Central memory CD8-positive, alpha-beta T cell (primary cell): ENCODE results near the gene ITGB5.
A peak's percentile ranks its signal among the peaks of the same experiment; 100 is the strongest.

Experiments used
- ATAC-seq: fragments of 150-1000 bp; cut with Tn5 transposase; replicated peaks from 2 replicates; pipeline ENCODE4 v1.10.0; 2022; ENCODE audit warnings: mild to moderate bottlenecking, moderate FRiP score, moderate number of reproducible peaks; ENCODE audit not compliant: poor library complexity, severe bottlenecking; ENCODE audit errors: extremely low read depth
- DNase-seq, 2 donors: peaks; one replicate each; pipeline ENCODE4 v3.0.0; 2021; ENCODE audit warnings: low spot score in 2 of 2
- H3K27ac Mint-ChIP-seq: one replicate; pipeline ENCODE4 v1.8.0; 2022; ENCODE audit warnings: low read depth, mild to moderate bottlenecking, moderate library complexity, mixed read lengths
- H3K27me3 Mint-ChIP-seq: one replicate; pipeline ENCODE4 v1.8.0; 2022; ENCODE audit warnings: mixed read lengths
- H3K36me3 Mint-ChIP-seq: one replicate; pipeline ENCODE4 v1.8.0; 2022; ENCODE audit warnings: mild to moderate bottlenecking, moderate library complexity, mixed read lengths; ENCODE audit not compliant: insufficient read depth
- H3K4me1 Mint-ChIP-seq: one replicate; pipeline ENCODE4 v1.8.0; 2022; ENCODE audit warnings: mixed read lengths
- H3K4me3 Mint-ChIP-seq: one replicate; pipeline ENCODE4 v1.8.0; 2022; ENCODE audit warnings: mild to moderate bottlenecking, moderate library complexity, mixed read lengths
- H3K9me3 Mint-ChIP-seq: one replicate; pipeline ENCODE4 v1.8.0; 2022; ENCODE audit warnings: mixed read lengths

ITGB5 gene

GRCh38 chr3:124886168-124887056 is 753 bp downstream of the ITGB5 start:
- no peak for DNase-seq
- H3K4me1 Mint-ChIP-seq: peaks cover 5% of the 10 kb centered on the region

GRCh38 chr3:124885466-124886167 is 1.5 kb downstream of the ITGB5 start:
- DNase-seq (no peak), ATAC-seq (no peak)
- Mint-ChIP-seq H3K27ac (no peak overlapping the region), H3K27me3 (peaks cover 67% of the 10 kb centered on the region), H3K9me3 (no peaks in the 10 kb centered on the region), H3K4me1 (peaks cover 5% of the 10 kb centered on the region), H3K36me3 (no peaks in the 10 kb centered on the region), H3K4me3 (peak overlapping the region; percentile 72)

More at GRCh38 chr3:124886168-124887056, 753 bp downstream of the ITGB5 start:
- Mint-ChIP-seq H3K9me3 (no peaks in the 10 kb centered on the region), H3K4me3 (peak overlapping the region; percentile 72), H3K27ac (no peak overlapping the region), H3K27me3 (peaks cover 71% of the 10 kb centered on the region), H3K36me3 (no peaks in the 10 kb centered on the region)
- peak; percentile 69 for ATAC-seq

- Mint-ChIP-seq H3K27me3 (peaks cover 60% of the 10 kb centered on the region), H3K4me3 (no peak overlapping the region), H3K9me3 (no peaks in the 10 kb centered on the region), H3K4me1 (peaks cover 5% of the 10 kb centered on the region), H3K36me3 (no peaks in the 10 kb centered on the region), H3K27ac (no peak overlapping the region)
- no peak for ATAC-seq
- no peak for DNase-seq
Measured at GRCh38 chr3:124884474-124885101, 2.6 kb downstream of the ITGB5 start.

- DNase-seq (no peak), ATAC-seq (no peak)
- Mint-ChIP-seq H3K9me3 (no peaks in the 10 kb centered on the region), H3K4me3 (no peak overlapping the region), H3K4me1 (peaks cover 9% of the 10 kb centered on the region), H3K27me3 (peaks cover 53% of the 10 kb centered on the region), H3K27ac (no peak overlapping the region), H3K36me3 (no peaks in the 10 kb centered on the region)
Measured at GRCh38 chr3:124883766-124884473, 3.2 kb downstream of the ITGB5 start.

GRCh38 chr3:124882816-124883747 is 4.1 kb downstream of the ITGB5 start:
- DNase-seq (no peak), ATAC-seq (no peak)
- no peak overlapping the region for H3K4me3 Mint-ChIP-seq
- no peaks in the 10 kb centered on the region for H3K36me3 Mint-ChIP-seq
- H3K27me3 Mint-ChIP-seq: peaks cover 44% of the 10 kb centered on the region
- H3K4me1 Mint-ChIP-seq: peaks cover 11% of the 10 kb centered on the region
- no peak overlapping the region for H3K27ac Mint-ChIP-seq
- no peaks in the 10 kb centered on the region for H3K9me3 Mint-ChIP-seq

- H3K27ac Mint-ChIP-seq: peak overlapping the region; percentile 4
- H3K36me3 Mint-ChIP-seq: no peaks in the 10 kb centered on the region
- H3K4me3 Mint-ChIP-seq: no peak overlapping the region
- no peaks in the 10 kb centered on the region for H3K9me3 Mint-ChIP-seq
- peaks cover 11% of the 10 kb centered on the region for H3K4me1 Mint-ChIP-seq
- DNase-seq (no peak), ATAC-seq (no peak)
- peaks cover 38% of the 10 kb centered on the region for H3K27me3 Mint-ChIP-seq
Measured at GRCh38 chr3:124881976-124882697, 5.0 kb downstream of the ITGB5 start.

- Mint-ChIP-seq H3K9me3 (no peaks in the 10 kb centered on the region), H3K27me3 (peaks cover 26% of the 10 kb centered on the region), H3K27ac (no peak overlapping the region), H3K4me3 (no peak overlapping the region), H3K4me1 (peaks cover 6% of the 10 kb centered on the region), H3K36me3 (no peaks in the 10 kb centered on the region)
- no peak for ATAC-seq
- DNase-seq: no peak
Measured at GRCh38 chr3:124879337-124879680, 7.9 kb downstream of the ITGB5 start.

GRCh38 chr3:124878561-124879336 is 8.4 kb downstream of the ITGB5 start:
- Mint-ChIP-seq H3K27ac (no peak overlapping the region), H3K4me3 (no peak overlapping the region), H3K27me3 (peaks cover 20% of the 10 kb centered on the region), H3K36me3 (no peaks in the 10 kb centered on the region), H3K4me1 (peaks cover 6% of the 10 kb centered on the region), H3K9me3 (no peaks in the 10 kb centered on the region)
- DNase-seq (no peak), ATAC-seq (no peak)

- Mint-ChIP-seq H3K27ac (no peak overlapping the region), H3K4me3 (no peak overlapping the region), H3K4me1 (peaks cover 6% of the 10 kb centered on the region), H3K9me3 (no peaks in the 10 kb centered on the region), H3K27me3 (peaks cover 12% of the 10 kb centered on the region), H3K36me3 (no peaks in the 10 kb centered on the region)
- DNase-seq: no peak
- ATAC-seq: no peak
Measured at GRCh38 chr3:124877674-124878073, 9.5 kb downstream of the ITGB5 start.

GRCh38 chr3:124876401-124876878 is 10.7 kb downstream of the ITGB5 start:
- H3K4me3 Mint-ChIP-seq: no peak overlapping the region
- DNase-seq (no peak), ATAC-seq (no peak)
- peaks cover 6% of the 10 kb centered on the region for H3K4me1 Mint-ChIP-seq
- H3K9me3 Mint-ChIP-seq: no peaks in the 10 kb centered on the region
- H3K27me3 Mint-ChIP-seq: no peaks in the 10 kb centered on the region
- H3K36me3 Mint-ChIP-seq: no peaks in the 10 kb centered on the region
- no peak overlapping the region for H3K27ac Mint-ChIP-seq
